GM12892 (cell line): Measurements from ENCODE around the gene SUPT3H.

Source experiments
- DNase-seq: peaks from one replicate; pipeline ENCODE4 v3.0.0; 2011; ENCODE audit not compliant: insufficient read length
- FAIRE-seq: peaks from 2 replicates; lab custom pipeline; 2011; peaks lifted over from hg19 to GRCh38; lab: Jason Lieb, UNC
- POLR2A ChIP-seq: IDR thresholded peaks from 2 replicates; pipeline ENCODE4 v1.6.1; 2011; ENCODE audit warnings: low read depth, low read length, control low read depth
- POLR2AphosphoS5 ChIP-seq: IDR thresholded peaks from 2 replicates; pipeline ENCODE4 v1.6.1; 2011; ENCODE audit warnings: low read depth, low read length, control low read depth
- TAF1 ChIP-seq: IDR thresholded peaks from 2 replicates; pipeline ENCODE4 v1.6.1; 2011; ENCODE audit warnings: low read depth, mild to moderate bottlenecking, control low read depth, low read length, borderline replicate concordance

SUPT3H gene

GRCh38 chr6:45378334-45378926 is 696 bp upstream of the SUPT3H start:
- DNase-seq, result no peak
- FAIRE-seq, result no peak
- TF ChIP-seq POLR2AphosphoS5 (no peak), POLR2A (no peak), TAF1 (no peak)

GRCh38 chr6:45377043-45377553 is 636 bp downstream of the SUPT3H start:
- DNase-seq (no peak), FAIRE-seq (no peak)
- TF ChIP-seq TAF1 (no peak), POLR2AphosphoS5 (no peak), POLR2A (no peak)

- no peak for TF ChIP-seq POLR2A
- no peak for TF ChIP-seq POLR2AphosphoS5
- TF ChIP-seq TAF1, result no peak
- FAIRE-seq (no peak), DNase-seq (no peak)
Measured at GRCh38 chr6:45376310-45377042, 1.3 kb downstream of the SUPT3H start.

GRCh38 chr6:45375449-45375848 is 2.3 kb downstream of the SUPT3H start:
- DNase-seq, result no peak
- FAIRE-seq, result no peak
- TF ChIP-seq TAF1 (no peak), POLR2AphosphoS5 (no peak), POLR2A (no peak)

GRCh38 chr6:45371924-45372573 is 5.7 kb downstream of the SUPT3H start:
- FAIRE-seq (no peak), DNase-seq (no peak)
- TF ChIP-seq TAF1, result no peak
- no peak for TF ChIP-seq POLR2A
- no peak for TF ChIP-seq POLR2AphosphoS5

GRCh38 chr6:45369870-45370269 is 7.9 kb downstream of the SUPT3H start:
- TF ChIP-seq POLR2AphosphoS5, result no peak
- TF ChIP-seq TAF1, result no peak
- TF ChIP-seq POLR2A, result no peak
- FAIRE-seq, result no peak
- DNase-seq, result no peak

GRCh38 chr6:45367999-45368398 is 9.7 kb downstream of the SUPT3H start:
- TF ChIP-seq POLR2AphosphoS5, result no peak
- TF ChIP-seq POLR2A, result no peak
- no peak for TF ChIP-seq TAF1
- FAIRE-seq, result no peak
- no peak for DNase-seq

GRCh38 chr6:45366534-45366933 is 11.2 kb downstream of the SUPT3H start:
- TF ChIP-seq POLR2A, result no peak
- TF ChIP-seq POLR2AphosphoS5, result no peak
- no peak for DNase-seq
- no peak for FAIRE-seq

GRCh38 chr6:45365036-45365435 is 12.7 kb downstream of the SUPT3H start:
- DNase-seq, result no peak
- no peak for TF ChIP-seq TAF1
- FAIRE-seq, result no peak

- TF ChIP-seq POLR2AphosphoS5, result no peak
- DNase-seq (no peak), FAIRE-seq (no peak)
Measured at GRCh38 chr6:45364466-45364865, 13.3 kb downstream of the SUPT3H start.

GRCh38 chr6:45353654-45354053 is 24.1 kb downstream of the SUPT3H start:
- FAIRE-seq, result no peak

GRCh38 chr6:45351667-45352066 is 26.1 kb downstream of the SUPT3H start:
- TF ChIP-seq POLR2A (no peak), POLR2AphosphoS5 (no peak), TAF1 (no peak)
- DNase-seq (no peak), FAIRE-seq (no peak)

More at GRCh38 chr6:45353654-45354053, 24.1 kb downstream of the SUPT3H start:
- DNase-seq, result no peak
- TF ChIP-seq POLR2A (no peak), TAF1 (no peak), POLR2AphosphoS5 (no peak)
